Mucosa of rectum (tissue), 2 donors: ENCODE measurements around the gene ENO2.
A peak's percentile ranks its signal among the peaks of the same experiment; 100 is the strongest.

Experiments used
- H3K27ac ChIP-seq, 2 donors: one replicate each; pipeline ENCODE4 v1.7.0; 2013; ENCODE audit warnings: inconsistent platforms in 2 of 2, low read depth in 2 of 2, low read length in 2 of 2
- H3K27me3 ChIP-seq, 2 donors: one replicate each; pipeline ENCODE4 v1.7.0; 2013; ENCODE audit warnings: low read length in 2 of 2; ENCODE audit not compliant: control insufficient read depth in 2 of 2, insufficient read depth in 2 of 2
- H3K36me3 ChIP-seq, 2 donors: one replicate each; pipeline ENCODE4 v1.7.0; 2013; ENCODE audit warnings: low read length in 2 of 2; ENCODE audit not compliant: control insufficient read depth in 2 of 2, insufficient read depth in 2 of 2
- H3K4me1 ChIP-seq, 2 donors: one replicate each; pipeline ENCODE4 v1.7.0; 2013; ENCODE audit warnings: low read length in 2 of 2, mild to moderate bottlenecking in 1 of 2; ENCODE audit not compliant: control insufficient read depth in 2 of 2, insufficient read depth in 2 of 2
- H3K4me3 ChIP-seq, 2 donors: one replicate each; pipeline ENCODE4 v1.7.0; 2013; ENCODE audit warnings: low read length in 2 of 2
- H3K9ac ChIP-seq, 2 donors: one replicate each; pipeline ENCODE4 v1.7.0; 2013; ENCODE audit warnings: low read length in 2 of 2, low read depth in 1 of 2, mild to moderate bottlenecking in 1 of 2
- H3K9me3 ChIP-seq, 2 donors: one replicate each; pipeline ENCODE4 v1.7.0; 2013; ENCODE audit warnings: low read length in 2 of 2; ENCODE audit not compliant: control insufficient read depth in 2 of 2
- donor health status: healthy.
- donor health status: Normal muscosa, but diverticular disease.

The ENO2 gene

GRCh38 chr12:6950811-6951540 lies 36.6 kb downstream of the ENO2 start, which contains the start of gene PTPN6:
TSS of gene PTPN6 (plus strand) at chr12:6951356. CDS start at chr12:6951513, 157 bp downstream.
- peaks cover 31 to 44% of the 10 kb centered on the region in 2 donors for H3K4me1 ChIP-seq
- no peaks in the 10 kb centered on the region for H3K9me3 ChIP-seq
- no peaks in the 10 kb centered on the region for H3K27me3 ChIP-seq
- H3K27ac ChIP-seq: peak within 1 kb of the TSS; percentile 79 to 91
- peak within 1 kb of the TSS; percentile 67 to 72 for H3K9ac ChIP-seq
- peaks cover 4 to 19% of the 10 kb centered on the region in 2 donors for H3K36me3 ChIP-seq
- peak within 1 kb of the TSS; percentile 62 to 76 for H3K4me3 ChIP-seq

GRCh38 chr12:6951551-6952120 lies 37.3 kb downstream of the ENO2 start:
- Histone ChIP-seq H3K4me3 (peak overlapping the region; percentile 62 to 76), H3K27me3 (no peaks in the 10 kb centered on the region), H3K4me1 (peaks cover 30 to 42% of the 10 kb centered on the region in 2 donors), H3K9me3 (no peaks in the 10 kb centered on the region), H3K27ac (peak overlapping the region; percentile 79 to 91), H3K36me3 (peaks cover 4 to 22% of the 10 kb centered on the region in 2 donors), H3K9ac (peak overlapping the region; percentile 67 to 72)

- no peaks in the 10 kb centered on the region for H3K9me3 ChIP-seq
- H3K9ac ChIP-seq: peak overlapping the region; percentile 67 to 72
- peak overlapping the region; percentile 62 to 76 for H3K4me3 ChIP-seq
- peak overlapping the region; percentile 79 to 91 for H3K27ac ChIP-seq
- peaks cover 24 to 41% of the 10 kb centered on the region in 2 donors for H3K4me1 ChIP-seq
- H3K27me3 ChIP-seq: no peaks in the 10 kb centered on the region
- peaks cover 7 to 28% of the 10 kb centered on the region in 2 donors for H3K36me3 ChIP-seq
Observed at GRCh38 chr12:6952121-6952862, 37.9 kb downstream of the ENO2 start.

- Histone ChIP-seq H3K4me1 (peaks cover 23 to 47% of the 10 kb centered on the region in 2 donors), H3K36me3 (peaks cover 7 to 32% of the 10 kb centered on the region in 2 donors), H3K4me3 (peak overlapping the region; percentile 62 to 76), H3K9me3 (no peaks in the 10 kb centered on the region), H3K9ac (peak overlapping the region; percentile 67 to 72), H3K27me3 (no peaks in the 10 kb centered on the region), H3K27ac (peak overlapping the region; percentile 79 to 91)
Observed at GRCh38 chr12:6952863-6953441, 38.6 kb downstream of the ENO2 start.

- Histone ChIP-seq H3K9ac (peak overlapping the region; percentile 67 to 72), H3K9me3 (no peaks in the 10 kb centered on the region), H3K4me3 (peak overlapping the region; percentile 62 to 76), H3K27me3 (no peaks in the 10 kb centered on the region), H3K4me1 (peaks cover 29 to 53% of the 10 kb centered on the region in 2 donors), H3K27ac (peak overlapping the region; percentile 79 to 91), H3K36me3 (peaks cover 7 to 36% of the 10 kb centered on the region in 2 donors)
Observed at GRCh38 chr12:6953442-6954315, 39.3 kb downstream of the ENO2 start.

GRCh38 chr12:6954316-6955107 lies 40.1 kb downstream of the ENO2 start:
- Histone ChIP-seq H3K9ac (peak overlapping the region in 1 of 2 donors; percentile 17), H3K27ac (peak overlapping the region; percentile 43 to 72), H3K4me1 (peaks cover 26 to 49% of the 10 kb centered on the region in 2 donors)

GRCh38 chr12:6955108-6956020 lies 41.0 kb downstream of the ENO2 start:
- Histone ChIP-seq H3K27me3 (no peaks in the 10 kb centered on the region), H3K4me1 (peaks cover 31 to 53% of the 10 kb centered on the region in 2 donors), H3K36me3 (peaks cover 7 to 36% of the 10 kb centered on the region in 2 donors), H3K4me3 (peak overlapping the region in 1 of 2 donors; percentile 76), H3K9ac (no peak overlapping the region), H3K27ac (peak overlapping the region in 1 of 2 donors; percentile 72), H3K9me3 (no peaks in the 10 kb centered on the region)

More at GRCh38 chr12:6954316-6955107, 40.1 kb downstream of the ENO2 start:
- no peaks in the 10 kb centered on the region for H3K9me3 ChIP-seq
- no peaks in the 10 kb centered on the region for H3K27me3 ChIP-seq
- H3K36me3 ChIP-seq: peaks cover 7 to 36% of the 10 kb centered on the region in 2 donors
- peak overlapping the region in 1 of 2 donors; percentile 76 for H3K4me3 ChIP-seq

- H3K4me1 ChIP-seq: peaks cover 34 to 55% of the 10 kb centered on the region in 2 donors
- H3K9ac ChIP-seq: no peak overlapping the region
- H3K27me3 ChIP-seq: no peaks in the 10 kb centered on the region
- peaks cover 7 to 36% of the 10 kb centered on the region in 2 donors for H3K36me3 ChIP-seq
- H3K27ac ChIP-seq: peak overlapping the region in 1 of 2 donors; percentile 48
- H3K9me3 ChIP-seq: no peaks in the 10 kb centered on the region
- no peak overlapping the region for H3K4me3 ChIP-seq
Observed at GRCh38 chr12:6956021-6956727, 41.8 kb downstream of the ENO2 start.
